Renal cortex interstitium (tissue), 11 donors: ENCODE data around the gene TNNT3. TPM values are rescaled to one million over a fixed set of nuclear protein-coding genes. Genes with fewer than 3 reads are reported as not detected.

ENCODE experiments used
- DNase-seq, 11 donors: peaks; one replicate each; pipeline ENCODE4 v3.0.0-alpha.2; 2013; ENCODE audit warnings: low read depth in 9 of 11, low spot score in 4 of 11; ENCODE audit errors: extremely low read depth in 1 of 11
- polyA plus RNA-seq, 3 donors: library from polyadenylated mRNA; unstranded; fragments of 120-200 nt; gene quantifications; one replicate each; pipeline ENCODE4 v1.2.1, GENCODE V29; 2013; ENCODE audit not compliant: insufficient read length in 3 of 3

TNNT3 gene
- polyA plus RNA-seq, 3 donors = 7.3 to 10.5 (median 9.7) TPM

- DNase-seq = no peak
Observed at GRCh38 chr11:1917523-1918435, 1.7 kb upstream of the TNNT3 start.

DNA sequence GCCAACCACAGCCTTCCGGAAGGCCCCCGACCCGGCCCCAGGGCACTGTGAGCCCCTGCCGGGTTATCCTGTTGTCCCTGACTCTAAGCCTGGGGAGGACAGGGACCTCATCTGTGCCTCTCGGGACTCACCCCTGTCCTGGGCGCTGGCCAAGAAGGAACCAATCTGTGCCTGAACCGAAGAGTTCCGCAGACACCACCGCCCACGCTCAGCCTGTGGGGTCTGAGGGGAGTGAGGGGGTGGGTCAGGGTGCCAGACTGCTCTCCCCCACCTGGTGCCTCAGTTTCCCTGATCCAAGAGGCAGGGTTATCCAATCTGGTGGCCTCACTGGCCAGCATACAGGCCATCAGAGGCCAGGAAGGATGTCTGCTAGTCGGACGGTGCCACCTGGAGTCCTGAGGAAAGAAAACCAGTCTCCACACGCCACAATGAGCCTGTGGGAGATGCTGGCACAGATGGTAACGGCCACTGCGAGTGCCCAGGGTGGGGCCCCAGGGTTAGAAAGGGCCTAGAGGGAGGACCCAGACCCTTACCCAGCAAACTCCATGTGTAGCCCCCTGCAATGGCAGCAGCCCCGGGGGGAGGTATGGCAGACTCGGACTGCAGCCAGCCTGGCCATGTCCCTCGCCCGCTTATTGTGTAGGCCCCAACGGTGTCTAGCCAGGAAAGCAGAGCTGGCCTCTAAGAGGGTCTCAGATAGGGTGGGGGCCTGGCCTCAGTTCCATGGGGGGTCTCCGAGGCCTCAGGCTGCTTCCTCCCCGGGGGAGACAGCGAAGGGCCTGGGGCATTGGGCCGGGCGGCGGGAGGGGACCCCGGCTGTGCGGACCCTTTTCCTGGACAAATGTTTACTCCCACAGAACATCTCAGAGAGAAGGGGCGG, 827 bp upstream of the TNNT3 start:
- DNase-seq = no peak

DNA sequence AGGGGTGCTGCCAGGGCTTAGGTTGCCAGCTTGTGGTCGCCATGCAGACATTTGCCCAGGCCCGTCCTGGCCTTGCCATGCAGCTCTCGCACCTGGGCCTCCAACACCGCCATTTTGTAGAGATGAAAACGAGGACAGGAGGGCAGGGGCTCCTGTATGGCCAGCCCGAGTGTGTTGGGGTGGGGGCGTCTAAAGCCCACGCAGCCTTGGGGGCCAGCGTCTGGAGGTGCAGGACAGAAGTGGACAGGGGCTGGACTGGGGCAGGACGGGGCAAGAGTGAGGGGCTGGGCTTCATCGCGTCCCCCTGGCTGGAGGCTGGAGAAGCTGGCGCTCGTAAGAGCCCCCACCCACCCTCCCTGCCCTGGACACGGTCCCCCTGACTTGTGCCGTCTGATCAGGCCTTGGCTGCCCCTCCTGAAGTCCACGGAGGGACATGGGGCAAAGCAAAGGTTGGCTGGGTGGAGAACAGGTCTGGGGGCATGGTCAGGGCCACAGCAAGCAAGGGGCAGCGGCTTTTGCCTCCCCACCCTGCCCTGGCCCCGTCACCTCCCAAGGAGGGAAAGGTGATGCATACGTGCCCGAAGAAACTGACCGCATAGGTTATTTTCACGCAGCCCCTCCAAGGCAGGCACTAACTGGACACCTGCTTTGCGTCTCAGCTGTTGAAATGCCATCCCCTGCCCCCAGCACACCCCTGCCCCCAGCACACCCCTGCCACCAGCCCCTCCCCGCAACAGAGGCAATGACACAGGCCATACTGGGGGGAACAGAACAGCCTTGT, 815 bp downstream of the TNNT3 start:
- no peak for DNase-seq

- DNase-seq = no peak
Observed at GRCh38 chr11:1920909-1921573, 1.5 kb downstream of the TNNT3 start.

- DNase-seq = no peak
Observed at GRCh38 chr11:1921574-1922141, 2.2 kb downstream of the TNNT3 start.

DNA sequence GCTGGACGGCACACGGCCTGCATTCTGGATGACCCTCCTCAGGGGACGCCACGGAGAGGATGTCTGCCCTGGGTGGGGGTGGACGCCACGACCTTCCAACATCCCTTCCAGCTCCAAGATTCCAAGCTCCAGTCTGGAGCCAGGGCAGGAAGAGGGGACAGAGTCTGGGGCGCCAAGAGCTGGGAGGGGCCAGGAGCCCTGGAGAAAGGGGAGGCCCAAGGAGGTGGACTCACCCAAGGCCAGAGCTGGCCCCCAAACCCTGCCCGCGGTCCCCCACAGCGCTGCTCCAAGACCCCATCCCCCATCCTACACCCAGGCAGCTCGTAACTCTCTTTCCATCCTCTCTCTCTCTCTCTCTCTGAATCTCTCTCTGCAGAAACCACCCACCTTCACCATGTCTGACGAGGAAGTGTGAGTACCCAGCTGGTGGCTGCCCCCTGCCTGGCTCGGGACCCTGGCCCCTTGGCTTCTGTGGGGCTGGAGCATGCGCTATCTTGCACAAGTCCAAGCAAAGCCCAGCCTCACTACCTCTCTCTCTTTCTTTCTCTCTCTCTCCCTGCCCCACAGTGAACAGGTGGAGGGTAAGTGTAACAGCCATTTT, 3.1 kb downstream of the TNNT3 start:
- no peak for DNase-seq

DNA sequence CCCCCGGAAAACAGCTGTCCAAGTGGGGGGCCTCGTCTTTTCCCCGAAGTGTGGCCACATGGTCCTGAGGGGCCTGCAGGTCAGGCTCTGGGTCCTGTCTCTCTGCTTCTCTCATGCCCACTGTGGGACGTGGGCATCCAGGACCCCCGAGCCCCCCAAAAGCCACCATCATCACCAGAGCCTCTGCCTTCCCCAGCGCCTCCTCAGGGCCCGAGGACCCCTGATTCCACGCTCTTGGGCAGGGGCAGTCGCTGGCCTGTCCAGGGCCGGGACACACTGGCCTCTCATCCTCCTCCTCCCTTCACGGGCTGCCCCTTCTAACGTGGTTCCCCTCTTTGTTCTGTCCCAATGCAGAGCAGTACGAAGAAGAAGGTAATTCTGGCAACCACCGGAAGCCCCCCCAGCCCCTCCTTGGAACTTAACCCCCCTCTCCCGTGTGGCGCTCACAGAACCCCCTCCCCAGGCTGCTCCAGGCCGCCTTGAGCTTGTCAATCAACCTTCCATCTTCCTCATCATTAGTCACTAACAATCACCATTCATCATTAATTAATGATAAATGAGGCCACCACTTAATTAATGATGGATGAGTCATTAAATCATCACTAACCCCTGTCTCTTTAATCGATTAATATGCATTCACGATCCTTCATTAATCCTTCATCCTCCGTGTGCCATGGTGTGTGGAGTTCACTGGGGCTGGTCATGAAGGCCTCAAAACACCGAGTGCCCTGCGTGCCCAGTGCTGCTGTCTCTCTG, 3.9 kb downstream of the TNNT3 start:
- no peak for DNase-seq

GRCh38 chr11:1924181-1924580, 4.7 kb downstream of the TNNT3 start:
- no peak for DNase-seq

GRCh38 chr11:1924646-1925372, 5.3 kb downstream of the TNNT3 start:
- DNase-seq = no peak

DNA sequence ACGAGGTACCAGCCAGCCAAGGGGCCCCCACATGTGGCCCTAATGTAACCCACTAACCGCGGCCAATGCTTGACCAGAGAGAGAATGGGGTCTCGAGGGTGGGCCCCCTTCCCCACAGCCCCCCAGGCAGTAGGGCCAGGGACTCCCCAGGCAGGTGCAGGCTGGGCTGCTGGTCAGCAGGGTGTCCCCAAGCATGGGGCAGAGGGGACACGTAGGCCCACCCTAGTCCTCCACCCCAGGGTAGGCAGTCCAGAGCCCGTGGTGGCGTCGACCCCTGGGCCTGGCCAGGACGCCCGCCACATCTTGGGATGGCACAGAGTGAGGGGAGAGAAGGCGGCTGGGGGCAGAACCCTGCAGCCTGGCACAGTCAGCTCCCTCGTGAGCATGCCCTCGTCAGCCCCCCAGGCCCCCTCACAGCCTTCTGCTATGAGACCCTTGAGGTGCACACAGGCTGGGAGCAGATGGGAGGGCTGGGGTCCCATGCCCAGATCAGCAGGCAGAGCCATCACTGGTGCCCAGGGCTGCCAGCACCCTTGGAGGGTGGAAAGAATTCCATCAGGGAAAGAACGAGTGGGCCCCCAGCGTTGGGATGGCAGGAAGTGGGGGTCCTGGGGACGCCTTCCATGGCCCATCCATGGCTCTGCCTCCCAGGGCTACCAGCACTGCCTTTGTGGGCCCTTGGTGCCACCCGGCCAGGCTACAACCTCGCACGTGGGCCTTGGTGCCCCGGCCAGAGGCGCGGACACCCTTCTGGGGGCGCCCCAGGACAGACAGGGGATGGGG, 6.1 kb downstream of the TNNT3 start:
- no peak for DNase-seq

GRCh38 chr11:1926156-1927025, 6.9 kb downstream of the TNNT3 start:
- no peak for DNase-seq

- DNase-seq = no peak
Observed at GRCh38 chr11:1927026-1927847, 7.7 kb downstream of the TNNT3 start.

GRCh38 chr11:1927848-1928469, 8.5 kb downstream of the TNNT3 start:
- DNase-seq = no peak

- DNase-seq = no peak
Observed at GRCh38 chr11:1928470-1928890, 9.0 kb downstream of the TNNT3 start.
